HuH-7 (cell line): Measurements from ENCODE around the gene CXCR3.
"Not testable (repeated sequence)": the region's sequence is repeated elsewhere in the genome, so short reads cannot be mapped to it uniquely, and the experiment has no call there.

Source experiments
- DNase-seq: peaks from one replicate; pipeline ENCODE4 v3.0.0; 2011; ENCODE audit warnings: low spot score

CXCR3 gene

DNA sequence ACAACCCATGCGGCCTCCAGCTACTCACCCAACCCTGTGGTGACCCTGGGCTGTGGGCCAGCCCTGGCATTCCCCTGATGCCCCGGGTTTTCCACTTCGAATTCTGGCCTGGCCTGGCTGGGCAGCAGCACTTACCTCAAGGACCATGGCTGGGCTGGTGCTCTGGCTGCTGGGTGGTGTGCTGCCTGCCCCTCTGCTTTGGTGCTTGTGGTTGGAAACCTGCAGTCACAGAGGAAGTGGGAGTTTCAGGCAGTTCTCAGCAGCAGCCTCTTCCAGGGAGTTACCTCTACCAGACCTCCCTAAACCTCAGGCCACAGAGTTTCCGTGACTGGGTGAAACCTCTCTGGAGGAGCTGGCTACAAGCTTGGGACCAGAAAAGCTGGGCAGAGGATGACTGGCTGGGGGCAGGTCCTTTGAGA is at the start of gene CXCR3:
TSS of gene CXCR3 (minus strand) at position 209 of the 419 bp plus-strand sequence. CDS start at position 147, 62 bp downstream.
- no peak for DNase-seq

DNA sequence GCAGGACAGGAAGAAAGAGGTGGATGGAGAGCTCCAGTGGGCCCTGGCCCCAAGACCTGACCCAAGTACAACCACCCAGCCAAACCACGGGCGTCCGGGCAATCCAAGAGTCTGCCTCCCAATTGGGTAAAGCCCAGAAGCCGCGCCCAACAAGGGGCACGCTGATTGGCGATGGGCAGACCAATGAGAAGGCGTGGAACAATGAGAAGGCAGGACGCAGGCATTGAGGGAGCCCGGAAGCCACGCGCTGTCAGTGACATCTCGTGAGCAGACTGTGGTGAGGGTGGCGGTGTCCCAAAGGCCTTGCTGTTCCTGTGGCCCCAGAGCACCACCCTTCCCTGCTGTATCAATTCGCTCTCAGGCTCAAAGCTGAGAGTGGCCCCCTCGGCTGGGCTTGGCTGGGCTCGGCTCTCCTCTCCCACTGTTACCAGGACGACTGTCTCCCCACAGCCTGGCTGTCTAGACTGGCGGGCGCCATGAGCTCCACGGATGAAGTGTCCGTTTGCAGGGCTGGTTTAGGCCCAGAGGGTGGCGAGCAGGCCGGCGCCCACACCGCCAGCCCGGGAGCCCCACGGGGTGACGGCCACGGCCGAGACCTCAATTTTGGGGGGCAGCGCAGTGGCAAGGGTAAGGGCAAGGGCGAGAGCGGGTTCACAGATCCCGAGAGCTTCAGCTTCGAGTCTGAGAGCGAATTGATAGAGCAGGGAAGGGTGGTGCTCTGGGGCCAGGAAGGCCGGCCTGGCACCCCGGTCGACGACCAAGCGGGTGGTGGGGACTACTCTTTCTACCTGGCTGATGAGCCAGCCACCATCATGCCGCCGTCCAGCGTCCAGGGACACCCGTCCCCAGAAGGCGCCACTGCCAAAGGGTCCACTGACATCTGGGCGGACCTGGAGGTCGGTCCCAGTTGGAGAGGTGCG is 49.3 kb upstream of the CXCR3 start, which contains the start of gene LOC101059915:
TSS of gene LOC101059915 (plus strand) at position 219 of the 920 bp plus-strand sequence.
- DNase-seq: no peak

DNA sequence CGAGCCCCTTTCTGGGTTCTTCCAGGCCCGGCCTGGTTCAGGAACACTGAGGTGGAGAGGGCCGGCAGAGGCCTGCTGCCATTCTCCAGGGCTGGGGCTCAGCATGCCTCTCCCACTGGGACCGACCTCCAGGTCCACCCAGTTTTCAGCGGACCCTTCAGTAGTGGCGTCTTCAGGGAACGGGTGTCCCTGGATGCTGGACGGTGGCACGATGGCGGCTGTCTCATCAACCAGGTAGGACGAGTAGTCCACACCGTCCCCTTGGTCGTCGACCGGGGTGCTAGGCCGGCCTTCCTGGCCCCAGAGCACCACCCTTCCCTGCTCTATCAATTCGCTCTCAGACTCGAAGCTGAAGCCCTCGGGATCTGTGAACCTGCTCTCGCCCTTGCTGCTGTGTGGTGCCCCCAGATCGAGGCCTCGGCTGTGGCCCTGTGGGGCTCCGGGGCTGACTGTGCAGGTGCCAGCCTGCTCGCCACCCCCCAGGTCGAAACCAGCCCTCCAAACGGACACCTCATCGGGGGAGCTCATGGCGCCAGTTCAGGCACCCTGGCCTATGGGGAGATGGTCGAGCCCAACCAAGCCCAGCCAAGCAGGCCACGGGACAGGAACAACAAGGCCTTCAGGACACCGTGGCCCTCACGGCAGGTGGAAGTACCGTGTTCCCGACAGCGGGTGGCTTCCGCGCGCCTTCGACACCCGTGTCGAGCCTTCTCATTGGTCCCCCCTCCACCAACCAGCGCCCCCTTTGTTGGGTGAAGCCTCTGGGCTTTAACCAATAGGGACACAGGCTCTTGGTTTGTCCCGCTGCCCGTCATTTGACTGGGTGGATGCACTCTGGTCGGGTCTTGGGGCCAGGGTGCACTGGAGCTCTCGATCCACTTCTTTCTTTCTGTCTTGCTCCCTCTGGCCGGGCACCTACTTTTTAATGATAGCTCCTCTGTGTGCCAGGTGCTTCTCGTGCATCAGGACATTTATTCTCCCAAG is 48.2 kb upstream of the CXCR3 start:
- DNase-seq: no peak

DNA sequence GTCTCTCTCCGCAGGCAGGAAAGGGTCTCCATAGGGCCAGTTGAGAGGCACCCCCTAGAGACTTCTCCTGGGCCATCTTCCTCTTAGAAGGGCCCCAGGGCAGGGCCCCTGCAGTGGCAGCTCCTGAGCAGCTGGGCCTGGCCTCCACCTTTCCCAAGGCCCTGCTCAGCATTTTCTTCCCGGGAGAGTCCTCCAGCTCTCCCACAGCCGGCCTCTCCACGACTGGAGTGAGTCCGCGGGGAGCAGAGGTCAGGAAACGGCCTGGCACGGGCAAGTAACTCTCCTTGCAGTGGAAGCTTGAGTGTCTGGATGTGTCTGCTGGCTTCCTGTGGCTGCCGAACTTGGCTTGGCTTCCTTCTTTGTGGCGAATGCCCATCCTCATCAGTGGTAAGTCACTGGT is 47.4 kb upstream of the CXCR3 start:
- no peak for DNase-seq

DNA sequence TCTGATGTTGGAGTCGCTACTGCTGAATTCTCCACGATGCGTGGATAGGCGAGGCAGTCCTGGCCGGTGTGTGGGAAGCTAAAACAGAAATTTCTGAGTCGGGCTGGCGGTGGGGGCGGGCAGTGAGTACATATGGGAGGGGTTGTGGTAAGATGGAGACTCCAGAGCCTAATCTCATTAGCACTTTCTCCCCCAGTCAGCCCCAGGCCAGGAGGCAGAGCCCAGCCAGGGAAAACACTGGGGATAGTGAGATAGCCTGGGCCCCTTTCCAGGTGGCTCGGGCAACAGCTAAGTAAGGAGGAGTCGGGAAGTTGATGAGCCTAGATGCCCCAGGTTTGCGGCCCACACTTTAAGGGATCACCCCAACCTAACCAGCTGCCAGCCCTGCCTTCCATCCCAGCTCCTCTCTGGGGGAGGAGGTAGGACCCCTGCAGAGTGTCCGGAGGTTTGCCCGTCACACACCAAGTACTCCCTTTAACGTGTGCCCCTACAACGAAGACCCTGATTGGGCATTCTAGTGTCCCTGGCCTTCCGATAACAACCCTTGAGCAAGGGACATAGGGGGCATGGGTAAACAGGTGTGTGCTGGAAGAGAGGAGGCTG is 46.7 kb upstream of the CXCR3 start:
- DNase-seq: no peak

DNA sequence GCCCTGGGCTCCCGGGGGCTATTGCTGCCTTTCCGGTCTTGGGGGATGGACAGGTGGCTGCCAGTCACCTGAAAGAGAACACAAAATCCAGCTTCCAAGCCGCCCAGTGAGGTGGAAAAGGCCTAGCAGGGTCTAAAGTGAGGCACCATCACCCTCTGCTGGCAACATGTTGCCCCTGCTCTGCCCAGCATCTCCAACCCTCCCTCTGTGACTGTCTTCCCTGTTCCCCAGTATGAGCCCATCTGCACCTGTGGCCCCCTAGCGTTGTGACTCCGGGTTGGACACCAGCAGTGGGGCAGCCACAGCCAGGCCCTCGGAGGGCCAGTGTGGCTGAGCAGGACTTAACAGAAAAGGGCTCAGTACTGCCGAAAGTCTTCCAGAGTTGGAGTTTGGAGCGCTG is 45.9 kb upstream of the CXCR3 start:
- peak; percentile 52 for DNase-seq

DNA sequence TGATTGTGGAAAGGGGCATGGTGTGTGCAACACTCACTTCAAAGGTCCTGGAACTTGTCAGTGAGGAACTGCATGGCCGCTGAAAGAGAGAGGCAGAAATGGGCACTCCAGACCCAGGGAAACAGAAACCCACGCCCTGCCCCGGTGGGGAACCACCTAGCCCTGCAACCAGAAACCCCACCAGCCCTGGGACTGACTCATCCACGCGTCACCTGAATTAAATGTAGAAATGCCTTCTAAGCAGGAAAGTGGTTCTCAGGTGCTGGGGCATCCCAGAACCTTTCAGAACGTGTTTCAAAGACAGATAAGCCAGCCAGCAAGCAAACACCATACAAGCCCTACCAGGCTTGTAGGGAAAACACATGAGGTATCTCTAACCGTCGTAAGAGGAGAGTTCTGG is 44.9 kb upstream of the CXCR3 start:
- not testable (repeated sequence) for DNase-seq

DNA sequence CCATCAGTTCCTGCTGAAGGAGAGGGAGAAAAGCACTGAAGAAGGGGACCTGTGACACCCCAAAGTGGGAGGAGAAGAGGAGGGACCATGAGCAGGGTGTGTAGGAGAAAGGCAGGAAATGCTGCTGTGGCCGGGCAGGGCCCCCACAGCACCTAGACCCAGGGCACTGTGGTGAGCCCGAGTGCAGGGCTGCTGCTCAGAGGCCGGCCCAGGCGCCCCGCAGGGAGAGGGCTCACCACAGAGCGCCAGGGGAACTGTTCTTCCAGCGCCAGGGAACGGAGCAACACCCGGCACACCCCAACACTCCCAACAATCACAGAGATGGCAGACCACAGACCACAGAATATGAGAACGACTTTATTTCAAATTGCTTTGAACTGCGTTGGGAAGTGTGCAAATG is 44.3 kb upstream of the CXCR3 start:
- DNase-seq: not testable (repeated sequence)

DNA sequence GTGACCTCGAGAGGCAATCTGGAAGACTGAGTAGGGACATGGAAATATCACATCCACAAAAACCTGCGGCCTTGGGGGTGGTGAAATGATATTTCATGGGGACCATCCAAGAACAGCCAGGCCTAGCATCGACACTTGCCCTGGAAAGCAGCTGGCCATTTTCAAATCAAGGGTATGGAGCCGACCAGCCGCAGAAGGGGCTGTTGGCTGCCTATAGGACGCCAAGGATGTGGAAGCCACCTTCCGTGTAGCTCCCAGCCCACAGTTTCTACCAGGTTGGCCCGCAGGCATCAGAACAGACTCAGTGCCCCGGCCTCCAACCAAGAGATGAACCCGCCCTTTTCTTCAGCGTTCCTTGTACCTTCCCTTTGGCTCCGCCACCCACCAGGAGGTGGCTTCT is 43.6 kb upstream of the CXCR3 start:
- DNase-seq: no peak

DNA sequence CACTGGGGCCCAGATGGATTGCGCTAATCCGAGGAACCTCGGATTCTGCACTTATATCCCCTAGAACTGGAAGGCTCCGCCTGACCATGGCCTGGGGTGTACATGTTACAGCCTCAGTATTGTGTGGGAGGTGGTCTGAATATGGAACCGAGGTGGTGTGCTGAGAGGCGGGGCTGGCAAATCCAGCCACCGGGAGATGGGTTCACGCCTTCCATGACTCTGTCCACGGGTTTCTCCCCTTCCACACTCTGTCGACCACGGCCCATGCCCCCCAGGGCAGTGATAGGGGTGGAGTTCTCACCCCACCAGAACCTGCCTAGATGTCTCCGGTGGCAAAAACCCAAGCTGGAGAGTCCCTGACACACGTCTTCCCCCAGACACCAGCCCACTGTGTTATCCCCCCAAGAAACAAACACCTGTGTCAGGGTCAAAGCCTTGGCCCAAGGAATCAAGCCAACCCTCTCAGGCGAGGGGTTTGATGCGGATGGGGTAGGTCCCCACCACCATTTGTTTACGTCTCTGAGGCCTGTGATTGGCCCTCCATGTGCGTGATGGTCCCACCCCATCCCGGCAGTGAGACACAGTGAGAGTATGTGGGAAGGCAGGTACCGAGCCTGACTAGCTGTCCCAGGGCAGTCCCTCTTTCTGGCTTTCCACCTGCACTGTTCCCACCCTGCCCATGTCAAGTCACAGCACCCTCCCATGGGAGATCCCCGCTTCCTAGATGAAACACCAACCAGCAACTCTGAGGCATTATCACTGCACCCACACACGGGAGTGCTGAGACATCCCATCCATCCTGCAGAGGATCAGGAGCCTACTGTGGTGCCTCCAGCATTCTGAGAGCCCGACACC is 42.5 kb upstream of the CXCR3 start:
- DNase-seq: no peak

DNA sequence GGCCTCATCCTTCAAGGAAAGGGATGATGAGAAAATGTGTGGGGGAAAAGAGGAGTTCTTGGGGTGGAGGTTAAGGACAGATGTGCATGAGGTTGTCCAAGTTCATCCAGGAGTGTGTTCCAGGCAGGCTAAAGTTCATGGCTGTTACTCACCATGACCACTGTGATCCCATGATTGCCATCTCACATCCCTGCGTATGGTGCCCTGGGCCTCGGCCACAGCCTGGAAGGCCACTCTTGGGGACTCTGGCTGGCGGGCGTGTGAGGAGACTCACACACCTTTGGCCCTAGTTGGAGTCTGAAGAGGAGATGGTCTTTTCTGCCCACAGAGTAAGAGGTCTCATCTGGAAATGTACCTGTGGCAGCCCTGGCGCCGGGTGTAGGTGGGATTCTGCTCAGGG is 41.6 kb upstream of the CXCR3 start:
- DNase-seq: no peak

DNA sequence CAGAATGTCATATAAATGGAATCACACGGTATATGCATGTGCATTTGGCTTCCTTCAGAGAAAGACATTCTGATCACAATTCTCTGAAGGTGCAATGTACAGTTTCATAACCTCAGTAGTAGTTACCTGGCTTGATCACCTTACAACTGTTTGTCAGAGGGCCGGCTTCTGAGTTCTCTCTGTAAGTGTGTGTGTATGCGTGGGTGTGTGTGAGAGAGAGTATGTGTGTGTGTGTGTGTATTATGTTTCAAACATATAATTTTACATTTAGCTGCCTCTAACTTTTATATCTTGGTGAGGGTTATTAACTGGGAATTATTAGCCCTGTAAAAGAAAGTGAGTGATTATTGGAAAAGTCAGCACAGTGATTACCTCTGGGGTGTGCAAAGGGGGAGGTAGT is 41.0 kb upstream of the CXCR3 start:
- DNase-seq: no peak

DNA sequence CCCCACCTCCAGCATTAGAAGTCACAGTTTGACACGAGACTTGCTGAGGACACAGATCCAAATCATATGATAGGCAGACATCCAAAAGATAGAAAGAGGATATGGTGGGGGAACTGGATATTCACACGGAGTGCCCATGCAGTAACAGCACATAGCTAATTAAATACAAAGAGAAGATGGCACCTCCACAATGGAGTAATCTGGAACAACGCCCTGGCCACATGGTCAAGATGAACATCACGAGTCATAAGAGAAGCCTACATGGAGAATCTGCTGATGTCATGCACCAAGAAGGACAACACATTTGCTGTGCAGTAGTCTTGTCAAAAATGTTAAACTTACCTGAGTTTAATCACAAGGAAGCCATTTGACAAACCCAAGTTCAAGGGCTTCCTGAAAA is 39.0 kb upstream of the CXCR3 start:
- no peak for DNase-seq

DNA sequence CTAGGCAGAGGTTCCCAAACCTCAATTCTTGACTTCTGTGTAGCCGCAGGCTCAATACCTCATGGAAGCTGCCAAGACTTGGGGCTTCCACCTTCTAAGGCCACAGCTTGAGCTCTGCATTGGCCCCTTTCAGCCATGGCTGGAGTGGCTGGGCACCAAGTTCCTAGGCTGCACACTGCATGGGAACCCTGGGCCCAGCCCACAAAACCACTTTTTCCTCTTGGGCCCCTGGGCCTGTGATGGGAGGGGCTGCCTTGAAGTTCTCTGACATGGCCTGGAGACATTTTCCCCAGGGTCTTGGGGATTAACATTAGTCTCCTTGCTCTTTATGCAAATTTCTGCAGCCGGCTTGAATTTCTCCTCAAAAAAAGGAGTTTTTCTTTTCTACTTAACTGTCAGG is 35.0 kb upstream of the CXCR3 start:
- no peak for DNase-seq

DNA sequence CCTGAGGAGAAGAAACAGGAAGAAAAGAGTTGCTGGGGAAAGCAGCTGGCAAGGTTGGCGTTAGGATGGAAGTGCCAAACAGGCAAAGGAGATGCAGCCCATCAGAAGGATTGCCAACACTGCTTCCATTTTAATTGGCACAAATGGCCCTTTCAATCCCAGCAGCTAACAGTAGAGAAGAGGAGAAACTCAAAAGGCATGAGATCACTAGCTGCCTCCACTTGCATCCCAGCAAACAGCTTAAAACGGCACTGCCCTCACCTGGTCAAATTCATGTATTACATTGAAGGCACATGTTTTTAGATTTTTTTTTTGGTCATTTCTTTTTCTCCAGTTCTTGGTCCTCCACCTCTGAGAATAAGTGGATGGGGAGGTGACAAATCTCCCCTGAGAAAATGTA is 34.1 kb upstream of the CXCR3 start:
- DNase-seq: peak; percentile 67

DNA sequence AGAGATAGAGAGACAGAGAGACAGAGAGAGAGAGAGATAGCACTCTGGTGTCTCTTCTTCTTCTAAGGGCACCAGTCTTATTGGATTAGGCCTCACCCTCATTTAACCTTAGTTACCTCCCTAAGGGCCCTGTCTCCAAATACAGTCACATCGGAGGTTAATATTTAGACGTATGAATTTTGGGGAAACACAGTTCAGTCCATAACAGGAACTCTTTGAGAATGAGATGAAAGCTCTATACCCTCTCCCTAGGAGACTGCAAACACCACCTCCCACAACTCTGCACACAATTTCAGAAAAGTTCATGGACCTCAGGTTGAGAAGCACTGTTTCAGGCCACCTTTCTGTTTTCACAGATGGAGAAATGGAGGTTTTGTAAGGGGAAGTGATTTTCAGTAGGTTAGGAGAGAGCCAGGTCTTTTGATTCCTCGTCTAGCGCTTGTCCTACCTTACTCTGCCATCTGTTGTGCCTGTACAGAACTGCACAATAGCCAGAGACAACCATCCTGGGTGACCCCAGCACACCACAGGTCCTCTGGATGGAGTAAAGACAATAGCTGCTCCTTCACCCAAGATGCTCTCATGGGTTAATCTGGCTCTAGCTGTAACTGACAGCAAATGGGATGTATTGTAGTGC is 32.1 kb upstream of the CXCR3 start:
- no peak for DNase-seq

DNA sequence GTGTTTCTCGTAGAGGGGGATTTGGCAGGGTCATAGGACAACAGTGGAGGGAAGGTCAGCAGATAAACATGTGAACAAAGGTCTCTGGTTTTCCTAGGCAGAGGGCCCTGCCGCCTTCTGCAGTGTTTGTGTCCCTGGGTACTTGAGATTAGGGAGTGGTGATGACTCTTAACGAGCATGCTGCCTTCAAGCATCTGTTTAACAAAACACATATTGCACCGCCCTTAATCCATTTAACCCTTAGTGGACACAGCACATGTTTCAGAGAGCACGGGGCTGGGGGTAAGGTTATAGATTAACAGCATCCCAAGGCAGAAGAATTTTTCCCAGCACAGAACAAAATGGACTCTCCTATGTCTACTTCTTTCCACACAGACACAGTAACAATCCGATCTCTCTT is 26.1 kb upstream of the CXCR3 start:
- DNase-seq: not testable (repeated sequence)

DNA sequence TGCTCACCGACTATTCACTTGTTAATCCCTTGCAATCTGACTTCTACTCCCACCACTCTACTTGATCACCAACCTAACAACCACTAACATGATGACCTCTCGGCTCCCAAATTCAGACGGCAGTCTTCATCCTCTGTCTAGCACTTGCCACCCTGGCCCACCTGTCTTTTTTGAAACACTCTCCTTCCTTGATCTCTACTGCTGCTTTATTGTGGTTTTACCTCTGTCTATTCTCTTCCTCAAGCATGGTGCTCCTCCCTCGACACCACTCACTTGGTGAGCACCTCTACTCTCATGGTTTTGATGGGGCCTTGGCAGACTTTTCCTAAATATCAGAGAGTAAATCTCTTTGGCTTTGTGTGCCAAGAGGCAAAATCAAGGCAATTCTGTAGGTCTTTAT is 21.7 kb upstream of the CXCR3 start:
- DNase-seq: no peak

DNA sequence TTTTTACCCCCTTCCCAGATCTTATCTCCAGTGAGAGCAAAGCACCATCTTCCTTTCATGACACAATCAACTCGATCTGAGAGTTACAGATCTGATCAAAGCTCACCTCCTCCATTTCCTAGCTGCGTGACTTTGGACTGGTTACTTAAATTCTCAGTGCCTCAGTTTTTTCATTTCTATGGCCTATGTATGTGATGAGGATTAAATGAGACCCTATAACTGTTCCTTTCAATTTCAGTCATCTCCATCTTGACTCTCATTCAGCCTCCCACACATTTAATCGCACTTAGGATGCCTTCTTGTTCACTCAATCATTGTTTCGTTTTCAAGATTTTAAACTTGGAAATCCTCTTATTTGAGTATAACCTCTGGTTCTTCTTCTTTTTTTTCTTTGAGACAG is 20.1 kb upstream of the CXCR3 start:
- no peak for DNase-seq

DNA sequence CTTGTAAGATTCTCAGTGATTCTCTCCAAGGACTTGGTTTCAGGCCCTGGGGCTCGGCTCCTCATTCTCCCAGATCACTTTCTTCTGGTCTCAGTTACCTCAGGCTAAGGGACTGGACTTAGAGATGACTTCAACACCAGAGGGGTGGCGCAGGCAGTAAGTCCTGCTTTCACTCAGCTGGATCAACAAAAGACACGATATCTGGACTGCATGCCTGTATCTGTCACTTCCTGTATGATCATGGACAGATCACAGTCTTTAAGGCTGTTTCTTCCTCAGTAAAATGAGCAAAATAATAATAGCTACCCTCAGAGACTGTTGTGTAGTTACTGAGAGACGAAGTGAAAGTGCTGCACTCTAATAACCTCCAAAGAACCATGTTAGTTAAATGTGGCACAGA is 19.5 kb upstream of the CXCR3 start:
- DNase-seq: no peak

DNA sequence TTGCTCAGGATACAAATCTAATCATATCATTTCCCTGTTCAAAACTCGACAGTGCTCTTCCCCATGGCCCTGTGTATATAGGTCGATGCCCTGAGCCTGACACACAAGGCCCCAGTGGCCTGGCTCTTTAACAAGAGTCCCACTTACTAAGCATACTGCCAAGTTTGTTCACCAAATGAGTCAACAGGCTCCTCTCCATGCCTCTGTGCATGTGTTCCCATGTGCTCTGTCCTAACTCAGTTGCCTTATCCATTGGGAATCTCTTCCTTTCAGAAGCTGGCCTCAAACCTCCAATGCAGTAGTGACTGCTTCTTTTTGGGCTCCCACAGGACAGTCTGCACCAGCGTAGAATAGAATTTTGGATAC is 18.9 kb upstream of the CXCR3 start:
- DNase-seq: no peak
